ENCODE results near the gene TMPRSS9.
"Not testable (repeated sequence)": the region's sequence is repeated elsewhere in the genome, so short reads cannot be mapped to it uniquely, and the experiment has no call there.

The TMPRSS9 gene

DNA sequence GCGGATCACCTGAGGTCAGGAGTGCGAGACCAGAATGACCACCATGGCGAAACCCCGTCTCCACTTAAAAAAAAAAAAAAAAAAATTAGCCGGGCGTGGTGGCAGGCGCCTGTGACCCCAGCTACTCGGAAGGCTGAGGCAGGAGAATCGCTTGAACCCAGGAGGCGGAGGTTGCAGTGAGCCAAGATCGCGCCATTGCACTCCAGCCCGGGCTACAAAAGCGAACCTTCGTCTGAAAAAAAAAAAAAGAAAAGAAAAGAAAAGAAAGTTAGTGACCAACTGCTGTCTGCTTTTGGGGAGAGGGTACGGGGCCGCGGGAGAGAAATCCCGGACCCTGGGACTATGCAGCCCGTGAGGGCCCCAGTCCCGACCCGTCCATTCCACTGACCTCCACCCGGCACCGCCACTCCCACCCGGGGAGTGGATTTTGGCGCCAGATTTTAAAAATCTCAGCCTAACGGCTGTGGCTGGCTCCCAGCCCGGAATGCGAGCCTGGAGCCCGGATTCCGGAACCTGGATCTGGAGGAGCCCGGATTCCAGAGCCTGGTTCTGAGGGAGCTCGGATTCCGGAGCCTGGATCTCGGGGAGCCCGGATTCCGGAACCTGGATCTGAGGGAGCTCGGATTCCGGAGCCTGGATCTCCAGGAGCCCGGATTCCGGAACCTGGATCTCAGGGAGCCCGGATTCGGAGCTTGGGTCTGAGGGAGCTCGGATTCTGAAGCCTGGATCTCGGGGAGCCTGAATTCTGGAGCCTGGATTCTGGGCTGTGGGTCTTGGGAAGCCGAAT, 102.8 kb downstream of the TMPRSS9 start:
- peak; percentile 88 for DNase-seq

DNA sequence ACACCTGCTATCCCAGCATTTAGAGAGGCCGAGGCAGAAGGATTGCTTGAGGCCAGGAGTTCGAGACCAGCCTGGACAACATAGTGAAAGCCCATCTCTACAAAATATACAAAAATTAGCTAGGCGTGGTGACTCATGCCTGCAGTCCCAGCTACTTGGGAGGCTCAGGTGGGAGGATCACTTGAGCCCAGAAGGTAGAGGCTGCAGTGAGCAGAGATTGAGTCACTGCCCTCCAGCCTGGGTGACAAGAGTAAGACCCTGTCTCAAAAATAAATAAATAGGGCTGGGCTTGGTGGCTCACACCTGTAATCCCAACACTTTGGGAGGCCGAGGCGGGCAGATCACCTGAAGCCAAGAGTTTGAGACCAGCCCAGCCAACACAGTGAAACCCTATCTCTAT, 103.6 kb downstream of the TMPRSS9 start:
- not testable (repeated sequence) for DNase-seq

DNA sequence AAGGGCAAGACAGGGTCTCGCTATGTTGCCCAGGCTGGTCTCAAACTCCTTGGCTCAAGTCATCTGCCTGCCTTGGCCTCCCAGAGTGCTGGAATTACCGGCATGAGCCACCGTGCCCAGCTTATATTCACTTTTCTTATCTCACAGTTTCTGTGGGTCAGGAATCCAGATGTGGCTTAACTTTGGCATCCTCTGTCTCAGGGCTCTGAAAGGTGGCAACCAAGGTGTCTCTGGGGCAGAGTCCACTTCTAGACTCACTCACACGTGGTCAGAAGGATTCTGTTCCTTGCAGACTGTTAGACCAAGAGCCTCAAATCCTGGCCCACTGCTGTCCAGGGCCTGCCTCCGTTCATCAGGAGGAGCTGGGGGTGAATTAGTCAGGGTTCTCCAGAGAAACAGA, 104.3 kb downstream of the TMPRSS9 start:
- no peak for DNase-seq

DNA sequence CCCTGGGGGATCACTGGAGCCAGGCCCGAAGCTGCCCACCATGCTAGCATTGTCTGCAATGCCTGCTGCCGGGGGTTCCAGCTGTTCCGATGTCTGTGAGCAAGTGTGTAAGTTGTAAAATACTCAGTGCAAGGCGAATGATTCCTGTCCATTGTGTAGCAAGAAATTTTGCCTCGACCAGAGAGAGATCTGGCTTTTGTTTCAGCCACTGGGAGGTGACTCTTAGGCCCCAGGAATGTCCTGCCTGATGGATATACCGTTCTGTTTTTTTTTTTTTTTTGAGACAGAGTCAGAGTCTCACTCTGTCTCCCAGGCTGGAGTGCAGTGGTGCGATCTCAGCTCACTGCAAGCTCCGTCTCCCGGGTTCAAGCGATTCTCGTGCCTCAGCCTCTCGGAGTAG, 108.5 kb downstream of the TMPRSS9 start:
- DNase-seq, result no peak

DNA sequence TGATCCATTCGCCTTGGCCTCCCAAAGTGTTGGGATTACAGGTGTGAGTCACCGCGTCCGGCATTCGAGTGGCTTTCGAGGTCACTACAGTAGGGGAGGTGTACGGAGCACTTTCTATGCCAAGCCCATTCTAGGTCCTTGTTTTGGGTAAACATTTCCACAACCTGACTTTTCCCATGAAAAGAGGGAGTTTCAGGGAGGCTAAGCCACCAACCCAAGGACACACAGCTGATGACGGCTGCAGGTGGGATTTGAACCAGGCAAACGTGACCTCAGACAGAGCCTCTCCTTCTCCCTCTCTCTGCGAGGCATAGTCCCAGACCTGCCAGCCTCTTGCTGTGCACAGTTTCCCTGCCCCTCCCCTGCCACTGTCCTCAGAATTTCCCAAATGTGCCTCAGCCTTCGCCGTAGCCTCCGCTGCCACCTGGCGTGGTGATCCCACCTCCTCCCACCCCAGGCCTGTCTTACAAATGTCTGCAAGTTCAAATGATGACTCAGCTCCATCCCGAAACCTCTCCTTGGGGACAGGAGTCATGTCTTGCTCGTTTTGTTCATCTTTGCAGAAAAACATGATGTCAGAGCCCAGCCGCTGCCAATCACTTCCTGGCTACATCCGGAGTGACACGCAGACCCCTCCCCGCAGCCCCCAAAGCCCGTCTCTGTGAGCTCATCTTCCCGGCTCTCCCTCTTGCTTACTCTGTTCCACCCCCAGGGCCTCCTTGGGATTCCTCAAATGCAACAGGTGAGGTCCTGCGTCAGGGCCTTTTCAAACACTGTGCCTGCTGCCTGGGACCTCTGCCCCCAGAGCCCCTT, 109.2 kb downstream of the TMPRSS9 start:
- no peak for DNase-seq

DNA sequence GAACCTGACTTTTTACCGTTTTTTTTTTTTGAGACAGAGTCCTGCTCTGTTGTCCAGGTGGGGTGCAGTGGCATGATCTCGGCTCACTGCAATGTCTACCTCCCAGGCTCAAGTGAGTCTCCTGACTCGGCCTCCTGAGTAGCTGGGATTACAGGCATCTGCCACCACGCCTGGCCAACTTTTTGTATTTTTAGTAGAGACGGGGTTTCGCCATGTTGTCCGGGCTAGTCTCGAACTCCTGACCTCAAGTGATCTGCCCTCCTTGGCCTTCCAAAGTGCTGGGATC, 109.8 kb downstream of the TMPRSS9 start:
- not testable (repeated sequence) for DNase-seq

DNA sequence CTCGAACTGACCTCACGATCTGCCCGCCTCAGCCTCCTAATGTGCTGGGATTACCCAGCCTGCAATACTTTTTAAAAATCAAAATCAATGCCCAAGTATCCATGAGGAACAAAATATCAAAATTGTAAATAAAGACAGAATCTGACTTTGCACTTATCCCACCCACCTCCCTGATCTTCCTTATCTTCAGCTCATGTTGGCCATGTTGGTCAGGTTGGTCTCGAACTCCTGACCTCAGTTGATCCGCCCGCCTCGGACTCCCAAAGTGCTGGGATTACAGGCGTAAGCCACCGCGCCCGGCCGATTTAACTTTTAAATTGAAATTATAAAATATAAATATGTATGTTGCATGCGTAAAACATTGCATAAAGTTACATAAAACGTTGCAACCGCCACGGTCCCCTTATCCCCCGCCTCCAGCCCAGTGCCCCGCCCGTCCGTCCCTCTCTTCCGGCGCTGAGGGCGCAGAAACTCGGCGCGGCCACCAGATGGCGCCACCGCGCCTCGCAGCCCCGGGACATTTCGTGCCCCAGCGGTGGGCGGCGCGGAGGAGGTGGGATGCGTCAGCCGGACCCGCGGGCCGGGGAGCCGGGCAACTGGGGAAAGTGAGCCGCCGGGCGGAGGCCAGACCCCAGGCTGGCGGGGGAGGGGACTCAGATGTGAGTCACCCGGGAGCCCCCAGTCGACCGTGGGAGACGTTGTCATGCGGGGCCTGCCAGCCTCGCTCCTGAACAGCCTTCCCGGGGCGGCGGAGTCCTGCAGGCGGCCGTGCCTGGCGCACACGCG, 114.4 kb downstream of the TMPRSS9 start:
- peak; percentile 89 for DNase-seq

DNA sequence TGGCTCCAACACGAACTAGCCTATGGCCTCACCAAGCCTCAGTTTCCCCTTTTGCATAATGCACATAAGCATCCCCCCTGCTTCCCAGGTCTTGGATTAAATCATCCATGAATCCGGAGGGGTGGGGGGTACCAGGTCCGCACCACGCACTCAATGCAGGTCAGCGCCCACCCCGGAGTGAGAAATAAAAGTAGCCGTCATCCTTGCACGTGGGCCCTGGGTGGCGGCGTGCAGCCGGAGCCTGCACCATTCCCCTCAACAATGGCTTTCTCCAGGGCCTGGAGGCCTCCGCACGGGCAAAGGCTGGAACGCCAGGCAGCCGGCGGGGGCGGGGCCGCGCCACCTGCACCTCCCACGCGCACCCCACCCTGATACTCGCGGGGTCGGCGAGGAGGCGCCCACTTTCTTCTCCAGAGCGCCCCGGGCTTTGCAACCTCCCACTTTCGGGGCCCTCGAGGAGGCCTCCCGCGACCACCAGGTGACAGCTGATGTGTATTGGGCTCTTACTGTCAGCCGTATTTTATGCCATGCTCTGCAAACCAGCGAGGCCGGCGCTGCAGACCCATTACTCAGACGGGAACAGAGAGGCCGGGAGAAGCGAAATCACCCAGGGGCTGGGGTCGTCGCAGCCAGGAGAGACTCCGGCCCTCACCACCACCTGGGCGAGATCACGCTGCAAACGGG, 115.1 kb downstream of the TMPRSS9 start:
- peak; percentile 80 for DNase-seq

Data from right kidney (tissue), 1 donor.